Epithelial cell of esophagus (primary cell): ENCODE results near the gene GON4L.
"Not testable (repeated sequence)": the region's sequence is repeated elsewhere in the genome, so short reads cannot be mapped to it uniquely, and the experiment has no call there.

Experiments
- DNase-seq: peaks from one replicate; pipeline ENCODE4 v3.0.0; 2010; ENCODE audit warnings: low read depth
- H3K4me3 ChIP-seq: 2 replicates; pipeline ENCODE4 v1.5.1; 2011; ENCODE audit warnings: mild to moderate bottlenecking, low read length, control low read depth
- CTCF ChIP-seq: IDR thresholded peaks from 2 replicates; pipeline ENCODE4 v1.5.1; 2011; ENCODE audit warnings: low read depth, mild to moderate bottlenecking, low read length, control low read depth, inconsistent platforms; ENCODE audit not compliant: insufficient read depth; ENCODE audit errors: missing control alignments

GON4L gene

GRCh38 chr1:155816351-155816750, 40.7 kb downstream of the GON4L start:
- no peak for DNase-seq
- TF ChIP-seq CTCF, result no peak
- H3K4me3 ChIP-seq, result no peak overlapping the region

GRCh38 chr1:155813672-155814071, 43.3 kb downstream of the GON4L start:
- no peak overlapping the region for H3K4me3 ChIP-seq
- TF ChIP-seq CTCF, result no peak

GRCh38 chr1:155812878-155813277, 44.1 kb downstream of the GON4L start:
- DNase-seq, result no peak
- no peak for TF ChIP-seq CTCF

More at GRCh38 chr1:155813672-155814071, 43.3 kb downstream of the GON4L start:
- DNase-seq, result no peak

GRCh38 chr1:155809088-155809487, 47.9 kb downstream of the GON4L start:
- H3K4me3 ChIP-seq, result no peak overlapping the region
- TF ChIP-seq CTCF, result no peak
- no peak for DNase-seq

More at GRCh38 chr1:155812878-155813277, 44.1 kb downstream of the GON4L start:
- no peak overlapping the region for H3K4me3 ChIP-seq

- no peak for TF ChIP-seq CTCF
- DNase-seq, result peak; percentile 51
- H3K4me3 ChIP-seq, result no peak overlapping the region
Measured at GRCh38 chr1:155801149-155801548, 55.9 kb downstream of the GON4L start.

- DNase-seq, H3K4me3 ChIP-seq: not testable (repeated sequence)
Measured at GRCh38 chr1:155795618-155796017, 61.4 kb downstream of the GON4L start.

GRCh38 chr1:155794605-155795245, 62.3 kb downstream of the GON4L start:
- no peak for DNase-seq
- TF ChIP-seq CTCF, result no peak
- no peak overlapping the region for H3K4me3 ChIP-seq

- DNase-seq, result no peak
- TF ChIP-seq CTCF, result no peak
- H3K4me3 ChIP-seq, result no peak overlapping the region
Measured at GRCh38 chr1:155793213-155793612, 63.8 kb downstream of the GON4L start.
